ENCODE results near the gene GUCA2A. TPM values are rescaled to one million over a fixed set of nuclear protein-coding genes. Genes with fewer than 3 reads are reported as not detected.

GUCA2A gene
- total RNA-seq, 2 experiments from 2014 or later = not detected

GRCh38 chr1:42142894-42143675, 21.5 kb downstream of the GUCA2A start:
- no peaks in the 10 kb centered on the region for H3K4me1 ChIP-seq (ENCODE audit: insufficient read depth, low read length, poor library complexity, severe bottlenecking)
- H3K36me3 ChIP-seq (ENCODE audit: insufficient read depth, low read length) = no peaks in the 10 kb centered on the region
- H3K4me3 ChIP-seq (ENCODE audit: low read depth, low read length, poor library complexity, severe bottlenecking) = no peak overlapping the region
- POLR2A ChIA-PET = no interaction called here
- H2AFZ ChIP-seq (ENCODE audit: low read length) = no peak overlapping the region
- intact Hi-C loops (cut with micrococcal nuclease; ENCODE audit: unreplicated experiment) = no loop called here
- no TSS peak for BruUV-seq (replicated peaks)
- CTCF ChIA-PET (ENCODE audit: unreplicated experiment) = no interaction called here
- H3K9me2 ChIP-seq (ENCODE audit: insufficient read depth, low read length) = no peaks in the 10 kb centered on the region
- no peak for DNase-seq (ENCODE audit: low spot score)
- TF ChIP-seq CTCF (conservative IDR thresholded peaks at IDR 0.05; ENCODE audit: low read length) = no peak
- no peak for TF ChIP-seq EZH2phosphoT487 (IDR thresholded peaks at IDR 0.05; ENCODE audit: borderline replicate concordance, low read depth, low read length)
- H4K20me1 ChIP-seq (ENCODE audit: insufficient read depth, low read length) = no peaks in the 10 kb centered on the region
- no peak overlapping the region for H3K4me2 ChIP-seq (ENCODE audit: low read length)
- H3K9me3 ChIP-seq (ENCODE audit: low read length) = no peaks in the 10 kb centered on the region
- H3K27ac ChIP-seq (ENCODE audit: low read depth, low read length, poor library complexity, severe bottlenecking) = no peak overlapping the region
- no peaks in the 10 kb centered on the region for H3K79me2 ChIP-seq (ENCODE audit: insufficient read depth, low read depth, low read length)

GRCh38 chr1:42141978-42142377, 22.6 kb downstream of the GUCA2A start:
- Histone ChIP-seq H3K27ac (ENCODE audit: low read depth, low read length, poor library complexity, severe bottlenecking) (no peak overlapping the region), H3K4me2 (ENCODE audit: low read length) (no peak overlapping the region), H2AFZ (ENCODE audit: low read length) (no peak overlapping the region), H3K79me2 (ENCODE audit: insufficient read depth, low read depth, low read length) (no peaks in the 10 kb centered on the region), H3K4me3 (ENCODE audit: low read depth, low read length, poor library complexity, severe bottlenecking) (no peak overlapping the region), H3K9me2 (ENCODE audit: insufficient read depth, low read length) (no peaks in the 10 kb centered on the region), H4K20me1 (ENCODE audit: insufficient read depth, low read length) (no peaks in the 10 kb centered on the region), H3K4me1 (ENCODE audit: insufficient read depth, low read length, poor library complexity, severe bottlenecking) (no peaks in the 10 kb centered on the region), H3K9me3 (ENCODE audit: low read length) (no peaks in the 10 kb centered on the region), H3K36me3 (ENCODE audit: insufficient read depth, low read length) (no peaks in the 10 kb centered on the region)
- no TSS peak for BruUV-seq (replicated peaks)
- DNase-seq (ENCODE audit: low spot score) = no peak
- POLR2A ChIA-PET = no interaction called here
- TF ChIP-seq CTCF (conservative IDR thresholded peaks at IDR 0.05; ENCODE audit: low read length) = no peak
- TF ChIP-seq EZH2phosphoT487 (IDR thresholded peaks at IDR 0.05; ENCODE audit: borderline replicate concordance, low read depth, low read length) = no peak
- intact Hi-C loops (cut with micrococcal nuclease; ENCODE audit: unreplicated experiment) = no loop called here
- CTCF ChIA-PET (ENCODE audit: unreplicated experiment) = no interaction called here

GRCh38 chr1:42140191-42140590, 24.4 kb downstream of the GUCA2A start:
- Histone ChIP-seq H3K9me2 (ENCODE audit: insufficient read depth, low read length) (no peaks in the 10 kb centered on the region), H3K36me3 (ENCODE audit: insufficient read depth, low read length) (no peaks in the 10 kb centered on the region), H3K4me2 (ENCODE audit: low read length) (no peak overlapping the region), H3K27ac (ENCODE audit: low read depth, low read length, poor library complexity, severe bottlenecking) (no peak overlapping the region), H3K9me3 (ENCODE audit: low read length) (no peaks in the 10 kb centered on the region), H4K20me1 (ENCODE audit: insufficient read depth, low read length) (no peaks in the 10 kb centered on the region), H3K79me2 (ENCODE audit: insufficient read depth, low read depth, low read length) (no peaks in the 10 kb centered on the region), H2AFZ (ENCODE audit: low read length) (no peak overlapping the region), H3K4me1 (ENCODE audit: insufficient read depth, low read length, poor library complexity, severe bottlenecking) (no peaks in the 10 kb centered on the region), H3K4me3 (ENCODE audit: low read depth, low read length, poor library complexity, severe bottlenecking) (no peak overlapping the region)
- TF ChIP-seq CTCF (conservative IDR thresholded peaks at IDR 0.05; ENCODE audit: low read length) (no peak), EZH2phosphoT487 (IDR thresholded peaks at IDR 0.05; ENCODE audit: borderline replicate concordance, low read depth, low read length) (no peak)
- intact Hi-C loops (cut with micrococcal nuclease; ENCODE audit: unreplicated experiment) = no loop called here
- CTCF ChIA-PET (ENCODE audit: unreplicated experiment) = no interaction called here
- no TSS peak for BruUV-seq (replicated peaks)
- no peak for DNase-seq (ENCODE audit: low spot score)
- POLR2A ChIA-PET = no interaction called here
